GM21825 (cell line): Measurements from ENCODE around the gene CHST15.

Experiments
- ATAC-seq: cut with Tn5 transposase; IDR thresholded peaks from one replicate; pipeline ENCODE4 v1.9.1; 2021; ENCODE audit warnings: mild to moderate bottlenecking, moderate library complexity; ENCODE audit not compliant: unreplicated experiment

Gene CHST15

GRCh38 chr10:124083740-124084397, 9.5 kb downstream of the CHST15 start:
- ATAC-seq: no peak

GRCh38 chr10:124083047-124083739, 10.2 kb downstream of the CHST15 start:
- ATAC-seq: no peak

- no peak for ATAC-seq
Observed at GRCh38 chr10:124082555-124082954, 10.8 kb downstream of the CHST15 start.

GRCh38 chr10:124081547-124082140, 11.8 kb downstream of the CHST15 start:
- ATAC-seq: no peak

- ATAC-seq: no peak
Observed at GRCh38 chr10:124079864-124080263, 13.5 kb downstream of the CHST15 start.

- ATAC-seq: no peak
Observed at GRCh38 chr10:124078714-124079113, 14.7 kb downstream of the CHST15 start.

- ATAC-seq: no peak
Observed at GRCh38 chr10:124078028-124078427, 15.4 kb downstream of the CHST15 start.

GRCh38 chr10:124077208-124077993, 16.0 kb downstream of the CHST15 start:
- ATAC-seq: no peak

GRCh38 chr10:124076148-124076733, 17.2 kb downstream of the CHST15 start:
- ATAC-seq: no peak

- ATAC-seq: no peak
Observed at GRCh38 chr10:124075231-124075955, 18.0 kb downstream of the CHST15 start.

GRCh38 chr10:124074501-124075109, 18.8 kb downstream of the CHST15 start:
- ATAC-seq: no peak

GRCh38 chr10:124073978-124074377, 19.4 kb downstream of the CHST15 start:
- ATAC-seq: no peak

- ATAC-seq: no peak
Observed at GRCh38 chr10:124072541-124072940, 20.9 kb downstream of the CHST15 start.

- ATAC-seq: no peak
Observed at GRCh38 chr10:124072106-124072505, 21.3 kb downstream of the CHST15 start.

GRCh38 chr10:124071141-124071540, 22.3 kb downstream of the CHST15 start:
- no peak for ATAC-seq

GRCh38 chr10:124070666-124071065, 22.7 kb downstream of the CHST15 start:
- no peak for ATAC-seq

- no peak for ATAC-seq
Observed at GRCh38 chr10:124069341-124070264, 23.8 kb downstream of the CHST15 start.

- ATAC-seq: no peak
Observed at GRCh38 chr10:124068929-124069328, 24.5 kb downstream of the CHST15 start.

- no peak for ATAC-seq
Observed at GRCh38 chr10:124067825-124068400, 25.5 kb downstream of the CHST15 start.
